SKM-1 treated with dmso at 0.1 percent for 144 hours (cell line): ENCODE measurements around the gene MLN.

ENCODE experiments used
- DNase-seq: peaks from one replicate; lab custom pipeline; 2025; ENCODE audit not compliant: unreplicated experiment; lab: John Stamatoyannopoulos, UW

Gene MLN

GRCh38 chr6:33772902-33773472, 30.8 kb downstream of the MLN start:
- no peak for DNase-seq

- no peak for DNase-seq
Observed at GRCh38 chr6:33772082-33772830, 31.5 kb downstream of the MLN start.

GRCh38 chr6:33771146-33772081, 32.4 kb downstream of the MLN start:
- peak; percentile 8 for DNase-seq

- DNase-seq: no peak
Observed at GRCh38 chr6:33770833-33771145, 33.0 kb downstream of the MLN start.

GRCh38 chr6:33770124-33770832, 33.5 kb downstream of the MLN start:
- DNase-seq: no peak

GRCh38 chr6:33769248-33769821, 34.5 kb downstream of the MLN start:
- DNase-seq: no peak

- peak; percentile 43 for DNase-seq
Observed at GRCh38 chr6:33768644-33769120, 35.1 kb downstream of the MLN start.

- no peak for DNase-seq
Observed at GRCh38 chr6:33766921-33767907, 36.6 kb downstream of the MLN start.

- DNase-seq: no peak
Observed at GRCh38 chr6:33765368-33765767, 38.4 kb downstream of the MLN start.

- DNase-seq: no peak
Observed at GRCh38 chr6:33764036-33764435, 39.8 kb downstream of the MLN start.

GRCh38 chr6:33763483-33763882, 40.3 kb downstream of the MLN start:
- no peak for DNase-seq

- no peak for DNase-seq
Observed at GRCh38 chr6:33762713-33763112, 41.1 kb downstream of the MLN start.

GRCh38 chr6:33761922-33762629, 41.7 kb downstream of the MLN start:
- DNase-seq: peak; percentile 48

GRCh38 chr6:33761581-33761921, 42.3 kb downstream of the MLN start:
- DNase-seq: no peak

- DNase-seq: no peak
Observed at GRCh38 chr6:33759887-33760629, 43.7 kb downstream of the MLN start.

- DNase-seq: no peak
Observed at GRCh38 chr6:33758815-33759216, 45.0 kb downstream of the MLN start.

- DNase-seq: no peak
Observed at GRCh38 chr6:33757906-33758305, 45.9 kb downstream of the MLN start.

GRCh38 chr6:33757113-33757512, 46.7 kb downstream of the MLN start:
- DNase-seq: no peak
